Esophagus squamous epithelium (tissue), 4 donors: ENCODE results near the gene ULBP1.

ENCODE experiments used
- POLR2A ChIP-seq, 4 donors: fragments of 450-650 bp; IDR thresholded peaks; one replicate each; pipeline ENCODE4 v1.6.1; 2017; ENCODE audit warnings: antibody characterized with exemption in 4 of 4, mild to moderate bottlenecking in 4 of 4, moderate library complexity in 3 of 4
- TF ChIP-seq, protein P1 (sequence below), 6 experiments: fragments of 450-650 bp in 4 of 6; fragments of 200-600 bp in 2 of 6; sonication (generic) in 2 of 6; IDR thresholded peaks; one replicate each; pipeline ENCODE4 v1.5.1; 2016 to 2019; ENCODE audit warnings: antibody characterized with exemption in 6 of 6, mild to moderate bottlenecking in 4 of 6, moderate library complexity in 4 of 6

- TF ChIP-seq, protein P1, sequence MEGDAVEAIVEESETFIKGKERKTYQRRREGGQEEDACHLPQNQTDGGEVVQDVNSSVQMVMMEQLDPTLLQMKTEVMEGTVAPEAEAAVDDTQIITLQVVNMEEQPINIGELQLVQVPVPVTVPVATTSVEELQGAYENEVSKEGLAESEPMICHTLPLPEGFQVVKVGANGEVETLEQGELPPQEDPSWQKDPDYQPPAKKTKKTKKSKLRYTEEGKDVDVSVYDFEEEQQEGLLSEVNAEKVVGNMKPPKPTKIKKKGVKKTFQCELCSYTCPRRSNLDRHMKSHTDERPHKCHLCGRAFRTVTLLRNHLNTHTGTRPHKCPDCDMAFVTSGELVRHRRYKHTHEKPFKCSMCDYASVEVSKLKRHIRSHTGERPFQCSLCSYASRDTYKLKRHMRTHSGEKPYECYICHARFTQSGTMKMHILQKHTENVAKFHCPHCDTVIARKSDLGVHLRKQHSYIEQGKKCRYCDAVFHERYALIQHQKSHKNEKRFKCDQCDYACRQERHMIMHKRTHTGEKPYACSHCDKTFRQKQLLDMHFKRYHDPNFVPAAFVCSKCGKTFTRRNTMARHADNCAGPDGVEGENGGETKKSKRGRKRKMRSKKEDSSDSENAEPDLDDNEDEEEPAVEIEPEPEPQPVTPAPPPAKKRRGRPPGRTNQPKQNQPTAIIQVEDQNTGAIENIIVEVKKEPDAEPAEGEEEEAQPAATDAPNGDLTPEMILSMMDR (IDR thresholded peaks at IDR 0.05) = no peak
- TF ChIP-seq POLR2A (IDR thresholded peaks at IDR 0.05) = no peak
Measured at GRCh38 chr6:149965194-149966020, 1.7 kb downstream of the ULBP1 start.
